Effector memory CD4-positive, alpha-beta T cell (primary cell): Measurements from ENCODE around the gene CTCFL.

Experiments
- DNase-seq, 3 donors: peaks; one replicate each; pipeline ENCODE4 v3.0.0-alpha.2; 2020
- H3K27ac ChIP-seq: 2 replicates; pipeline ENCODE4 v1.7.0; 2013; ENCODE audit warnings: mild to moderate bottlenecking, low read length, moderate library complexity; ENCODE audit not compliant: insufficient read depth, poor library complexity, severe bottlenecking
- H3K27me3 ChIP-seq: replicated peaks from 2 replicates; pipeline ENCODE4 v1.7.0; 2013; ENCODE audit warnings: mild to moderate bottlenecking, low read length; ENCODE audit not compliant: insufficient read depth, control insufficient read depth, poor library complexity, severe bottlenecking
- H3K36me3 ChIP-seq: 2 replicates; pipeline ENCODE4 v1.7.0; 2013; ENCODE audit warnings: mild to moderate bottlenecking, low read length, moderate library complexity; ENCODE audit not compliant: control insufficient read depth, insufficient read depth
- H3K4me1 ChIP-seq: 2 replicates; pipeline ENCODE4 v1.7.0; 2013; ENCODE audit warnings: low read length, mild to moderate bottlenecking; ENCODE audit not compliant: control insufficient read depth, insufficient read depth, poor library complexity, severe bottlenecking
- H3K4me3 ChIP-seq: 2 replicates; pipeline ENCODE4 v1.7.0; 2013; ENCODE audit warnings: low read length, low read depth, mild to moderate bottlenecking; ENCODE audit not compliant: insufficient read depth, poor library complexity, severe bottlenecking
- H3K9me3 ChIP-seq: 2 replicates; pipeline ENCODE4 v1.7.0; 2013; ENCODE audit warnings: mild to moderate bottlenecking, low read length, moderate library complexity; ENCODE audit not compliant: control insufficient read depth
- total RNA-seq, 3 donors: gene quantifications; one replicate each; lab custom pipeline; 2026; lab: John Stamatoyannopoulos, UW

CTCFL gene
- 0 to 0.17 (median 0) reads per million in 3 donors for total RNA-seq

GRCh38 chr20:57524511-57525176 lies at the start of gene CTCFL:
TSS of gene CTCFL (minus strand) at chr20:57525140. CDS start at chr20:57524205, 935 bp downstream.
- Histone ChIP-seq H3K9me3 (no peaks in the 10 kb centered on the region), H3K27me3 (no peaks in the 10 kb centered on the region), H3K27ac (no peak within 1 kb of the TSS), H3K4me3 (no peak within 1 kb of the TSS), H3K4me1 (no peaks in the 10 kb centered on the region), H3K36me3 (no peaks in the 10 kb centered on the region)
- DNase-seq = no peak

GRCh38 chr20:57573894-57574293 lies 49.0 kb upstream of the CTCFL start:
- DNase-seq = no peak
- Histone ChIP-seq H3K4me1 (no peaks in the 10 kb centered on the region), H3K27ac (no peak overlapping the region), H3K36me3 (no peaks in the 10 kb centered on the region), H3K27me3 (no peaks in the 10 kb centered on the region), H3K4me3 (no peak overlapping the region), H3K9me3 (no peaks in the 10 kb centered on the region)

GRCh38 chr20:57573242-57573641 lies 48.3 kb upstream of the CTCFL start:
- Histone ChIP-seq H3K27ac (no peak overlapping the region), H3K4me1 (no peaks in the 10 kb centered on the region), H3K9me3 (no peaks in the 10 kb centered on the region), H3K27me3 (no peaks in the 10 kb centered on the region), H3K4me3 (no peak overlapping the region), H3K36me3 (no peaks in the 10 kb centered on the region)
- DNase-seq = no peak

- no peak for DNase-seq
- Histone ChIP-seq H3K9me3 (no peaks in the 10 kb centered on the region), H3K27me3 (no peaks in the 10 kb centered on the region), H3K4me1 (no peaks in the 10 kb centered on the region), H3K4me3 (no peak overlapping the region), H3K36me3 (no peaks in the 10 kb centered on the region), H3K27ac (no peak overlapping the region)
Measured at GRCh38 chr20:57571782-57572416, 47.0 kb upstream of the CTCFL start.

GRCh38 chr20:57570920-57571319 lies 46.0 kb upstream of the CTCFL start:
- H3K4me1 ChIP-seq = no peaks in the 10 kb centered on the region
- H3K27me3 ChIP-seq = no peaks in the 10 kb centered on the region
- H3K27ac ChIP-seq = no peak overlapping the region
- no peak overlapping the region for H3K4me3 ChIP-seq
- H3K36me3 ChIP-seq = no peaks in the 10 kb centered on the region
- H3K9me3 ChIP-seq = no peaks in the 10 kb centered on the region
- DNase-seq = no peak

- Histone ChIP-seq H3K27ac (no peak overlapping the region), H3K4me1 (no peaks in the 10 kb centered on the region), H3K4me3 (no peak overlapping the region), H3K36me3 (no peaks in the 10 kb centered on the region), H3K27me3 (no peaks in the 10 kb centered on the region), H3K9me3 (no peaks in the 10 kb centered on the region)
- no peak for DNase-seq
Measured at GRCh38 chr20:57570145-57570850, 45.4 kb upstream of the CTCFL start.

- no peaks in the 10 kb centered on the region for H3K36me3 ChIP-seq
- no peaks in the 10 kb centered on the region for H3K9me3 ChIP-seq
- H3K4me3 ChIP-seq = no peak overlapping the region
- H3K27ac ChIP-seq = no peak overlapping the region
- no peak for DNase-seq
- H3K4me1 ChIP-seq = no peaks in the 10 kb centered on the region
- no peaks in the 10 kb centered on the region for H3K27me3 ChIP-seq
Measured at GRCh38 chr20:57568960-57569359, 44.0 kb upstream of the CTCFL start.

- Histone ChIP-seq H3K27ac (no peak overlapping the region), H3K9me3 (no peaks in the 10 kb centered on the region), H3K36me3 (no peaks in the 10 kb centered on the region), H3K4me1 (no peaks in the 10 kb centered on the region), H3K27me3 (no peaks in the 10 kb centered on the region), H3K4me3 (no peak overlapping the region)
- no peak for DNase-seq
Measured at GRCh38 chr20:57568088-57568896, 43.4 kb upstream of the CTCFL start.

- Histone ChIP-seq H3K4me1 (no peaks in the 10 kb centered on the region), H3K9me3 (no peaks in the 10 kb centered on the region), H3K36me3 (no peaks in the 10 kb centered on the region), H3K27me3 (no peaks in the 10 kb centered on the region), H3K4me3 (no peak overlapping the region), H3K27ac (no peak overlapping the region)
- DNase-seq = no peak
Measured at GRCh38 chr20:57567471-57568079, 42.6 kb upstream of the CTCFL start.
